ENCODE results near the gene RHBDD1. TPM values are rescaled to one million over a fixed set of nuclear protein-coding genes. Genes with fewer than 3 reads are reported as not detected.

The RHBDD1 gene
- total RNA-seq, 6 donors from 2014 or later, result 2.6 to 40.2 (median 14.5) TPM

GRCh38 chr2:226909836-226910235, 74.0 kb downstream of the RHBDD1 start:
- DNase-seq, result no peak
- WGBS, 2 donors, result 94 to 95% methylated on average over 2 of the region's 2 CpGs
- ATAC-seq (ENCODE audit: low FRiP score in 2 of 2), result no peak
- no peak for TF ChIP-seq POLR2A (IDR thresholded peaks at IDR 0.05)
- Histone ChIP-seq H3K4me1 (no peaks in the 10 kb centered on the region), H3K27ac (no peak overlapping the region), H3K36me3 (peaks cover 0 to 11% (median 0%) of the 10 kb centered on the region in 4 donors), H3K4me3 (no peak overlapping the region), H3K27me3 (no peaks in the 10 kb centered on the region), H3K9me3 (no peaks in the 10 kb centered on the region)

DNA sequence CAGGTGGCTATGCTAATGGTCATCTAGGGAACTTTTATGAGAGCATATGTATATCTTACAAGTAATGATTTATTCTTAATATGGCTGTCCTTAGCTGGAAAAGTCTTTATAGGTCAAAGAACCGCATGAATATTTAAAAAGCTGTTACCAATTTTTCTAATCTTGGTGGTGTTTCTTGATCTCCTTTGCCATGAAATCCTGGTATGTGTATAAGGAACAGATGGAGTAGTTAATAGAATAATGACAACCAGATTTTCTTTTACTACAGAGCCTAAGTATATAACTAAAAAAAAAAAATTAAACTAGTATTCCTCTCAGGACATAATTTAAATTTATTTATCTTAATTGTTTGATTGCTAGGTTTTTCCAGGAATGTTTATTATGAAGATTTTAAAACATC, 74.5 kb downstream of the RHBDD1 start:
- H3K36me3 ChIP-seq, result peaks cover 0 to 14% (median 0%) of the 10 kb centered on the region in 4 donors
- no peaks in the 10 kb centered on the region for H3K9me3 ChIP-seq
- H3K4me3 ChIP-seq, result no peak overlapping the region
- H3K4me1 ChIP-seq, result no peaks in the 10 kb centered on the region
- H3K27ac ChIP-seq, result no peak overlapping the region
- H3K27me3 ChIP-seq, result no peaks in the 10 kb centered on the region
- no peak for ATAC-seq (ENCODE audit: low FRiP score in 2 of 2)
- no peak for TF ChIP-seq POLR2A (IDR thresholded peaks at IDR 0.05)
- no peak for TF ChIP-seq EP300 (IDR thresholded peaks at IDR 0.05)
- TF ChIP-seq, protein P1, sequence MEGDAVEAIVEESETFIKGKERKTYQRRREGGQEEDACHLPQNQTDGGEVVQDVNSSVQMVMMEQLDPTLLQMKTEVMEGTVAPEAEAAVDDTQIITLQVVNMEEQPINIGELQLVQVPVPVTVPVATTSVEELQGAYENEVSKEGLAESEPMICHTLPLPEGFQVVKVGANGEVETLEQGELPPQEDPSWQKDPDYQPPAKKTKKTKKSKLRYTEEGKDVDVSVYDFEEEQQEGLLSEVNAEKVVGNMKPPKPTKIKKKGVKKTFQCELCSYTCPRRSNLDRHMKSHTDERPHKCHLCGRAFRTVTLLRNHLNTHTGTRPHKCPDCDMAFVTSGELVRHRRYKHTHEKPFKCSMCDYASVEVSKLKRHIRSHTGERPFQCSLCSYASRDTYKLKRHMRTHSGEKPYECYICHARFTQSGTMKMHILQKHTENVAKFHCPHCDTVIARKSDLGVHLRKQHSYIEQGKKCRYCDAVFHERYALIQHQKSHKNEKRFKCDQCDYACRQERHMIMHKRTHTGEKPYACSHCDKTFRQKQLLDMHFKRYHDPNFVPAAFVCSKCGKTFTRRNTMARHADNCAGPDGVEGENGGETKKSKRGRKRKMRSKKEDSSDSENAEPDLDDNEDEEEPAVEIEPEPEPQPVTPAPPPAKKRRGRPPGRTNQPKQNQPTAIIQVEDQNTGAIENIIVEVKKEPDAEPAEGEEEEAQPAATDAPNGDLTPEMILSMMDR (IDR thresholded peaks at IDR 0.05), result no peak
- TF ChIP-seq POLR2AphosphoS5 (IDR thresholded peaks at IDR 0.05), result no peak
- 88 to 92% methylated on average over 1 of the region's 1 CpG for WGBS, 2 donors
- no peak for DNase-seq

- ATAC-seq (ENCODE audit: low FRiP score in 2 of 2), result no peak
- WGBS, 2 donors, result 89 to 94% methylated on average over 3 of the region's 3 CpGs
- no peak overlapping the region for H3K4me3 ChIP-seq
- TF ChIP-seq POLR2A (IDR thresholded peaks at IDR 0.05) (no peak), EP300 (IDR thresholded peaks at IDR 0.05) (no peak), POLR2AphosphoS5 (IDR thresholded peaks at IDR 0.05) (no peak)
- TF ChIP-seq, protein P1 (IDR thresholded peaks at IDR 0.05), result no peak
- no peaks in the 10 kb centered on the region for H3K27me3 ChIP-seq
- H3K4me1 ChIP-seq, result no peaks in the 10 kb centered on the region
- no peaks in the 10 kb centered on the region for H3K9me3 ChIP-seq
- peaks cover 0 to 12% (median 0%) of the 10 kb centered on the region in 4 donors for H3K36me3 ChIP-seq
- no peak for DNase-seq
- H3K27ac ChIP-seq, result no peak overlapping the region
These were observed 76.1 kb downstream of the RHBDD1 start for GRCh38 chr2:226911932-226912331.

DNA sequence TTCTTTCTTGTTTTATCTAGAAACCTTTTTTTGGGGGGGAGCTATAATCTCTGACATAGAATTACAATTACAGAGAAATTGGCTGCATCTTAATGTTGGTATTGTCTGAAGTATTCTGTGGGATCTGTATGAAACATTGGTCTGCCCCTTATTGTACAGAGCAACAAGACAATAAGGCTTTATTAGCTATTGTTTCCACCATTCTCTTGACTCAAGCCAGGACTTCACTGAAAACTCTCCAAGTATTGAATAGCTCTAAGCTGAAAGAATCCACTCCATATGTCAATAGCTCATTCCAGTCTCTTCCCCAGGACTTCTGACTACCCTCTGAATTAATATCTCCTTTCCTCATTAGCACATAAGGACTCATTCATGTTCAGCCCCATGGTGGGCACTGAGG, 77.8 kb downstream of the RHBDD1 start:
- H3K4me1 ChIP-seq, result no peaks in the 10 kb centered on the region
- H3K4me3 ChIP-seq, result no peak overlapping the region
- DNase-seq (no peak), ATAC-seq (ENCODE audit: low FRiP score in 2 of 2) (no peak)
- TF ChIP-seq EP300 (IDR thresholded peaks at IDR 0.05), result no peak
- TF ChIP-seq, protein P1 (IDR thresholded peaks at IDR 0.05), result no peak
- no peak for TF ChIP-seq POLR2A (IDR thresholded peaks at IDR 0.05)
- no peak for TF ChIP-seq POLR2AphosphoS5 (IDR thresholded peaks at IDR 0.05)
- no peak overlapping the region for H3K27ac ChIP-seq
- H3K9me3 ChIP-seq, result no peaks in the 10 kb centered on the region
- peaks cover 0 to 10% (median 0%) of the 10 kb centered on the region in 4 donors for H3K36me3 ChIP-seq
- H3K27me3 ChIP-seq, result no peaks in the 10 kb centered on the region

GRCh38 chr2:226915846-226916360, 80.0 kb downstream of the RHBDD1 start:
- ATAC-seq (ENCODE audit: low FRiP score in 2 of 2) (peak in 1 of 2 donors; percentile 22), DNase-seq (no peak)
- Histone ChIP-seq H3K36me3 (peaks cover 0 to 10% (median 0%) of the 10 kb centered on the region in 4 donors), H3K27ac (no peak overlapping the region), H3K4me1 (no peaks in the 10 kb centered on the region), H3K27me3 (no peaks in the 10 kb centered on the region), H3K4me3 (no peak overlapping the region), H3K9me3 (no peaks in the 10 kb centered on the region)
- WGBS, 2 donors, result 84 to 91% methylated on average over 5 to 6 of the region's 6 CpGs
- TF ChIP-seq, protein P1 (IDR thresholded peaks at IDR 0.05), result no peak
- TF ChIP-seq EP300 (IDR thresholded peaks at IDR 0.05), result no peak
- no peak for TF ChIP-seq POLR2AphosphoS5 (IDR thresholded peaks at IDR 0.05)
